ENCODE measurements around the gene FBN2.

The FBN2 gene

GRCh38 chr5:128395073-128395472 is 143.0 kb downstream of the FBN2 start:
- no peak for DNase-seq
- no peak overlapping the region for H3K4me3 Mint-ChIP-seq
- H3K36me3 Mint-ChIP-seq (ENCODE audit: low read depth), result peaks cover 86% of the 10 kb centered on the region
- no peak for TF ChIP-seq CTCF (IDR thresholded peaks at IDR 0.05)
- peak overlapping the region; percentile 29 for H3K27ac Mint-ChIP-seq
- H3K4me1 Mint-ChIP-seq, result no peaks in the 10 kb centered on the region
- no peaks in the 10 kb centered on the region for H3K27me3 Mint-ChIP-seq (ENCODE audit: low read depth, poor library complexity)
- H3K9me3 Mint-ChIP-seq, result no peaks in the 10 kb centered on the region

- H3K36me3 Mint-ChIP-seq (ENCODE audit: low read depth), result peaks cover 51% of the 10 kb centered on the region
- H3K27ac Mint-ChIP-seq, result peak overlapping the region; percentile 7
- DNase-seq, result no peak
- H3K9me3 Mint-ChIP-seq, result peaks cover 24% of the 10 kb centered on the region
- peaks cover 37% of the 10 kb centered on the region for H3K4me1 Mint-ChIP-seq
- H3K27me3 Mint-ChIP-seq (ENCODE audit: low read depth, poor library complexity), result no peaks in the 10 kb centered on the region
- no peak for TF ChIP-seq CTCF (IDR thresholded peaks at IDR 0.05)
- H3K4me3 Mint-ChIP-seq, result no peak overlapping the region
Observed at GRCh38 chr5:128384068-128384467, 154.0 kb downstream of the FBN2 start.

GRCh38 chr5:128380337-128380736 is 157.7 kb downstream of the FBN2 start:
- H3K27me3 Mint-ChIP-seq (ENCODE audit: low read depth, poor library complexity), result no peaks in the 10 kb centered on the region
- H3K36me3 Mint-ChIP-seq (ENCODE audit: low read depth), result peaks cover 41% of the 10 kb centered on the region
- peak overlapping the region; percentile 52 for H3K4me3 Mint-ChIP-seq
- no peak for TF ChIP-seq CTCF (IDR thresholded peaks at IDR 0.05)
- peak overlapping the region; percentile 99 for H3K27ac Mint-ChIP-seq
- DNase-seq, result peak; percentile 11
- H3K4me1 Mint-ChIP-seq, result peaks cover 53% of the 10 kb centered on the region
- H3K9me3 Mint-ChIP-seq, result no peaks in the 10 kb centered on the region

GRCh38 chr5:128378632-128379031 is 159.4 kb downstream of the FBN2 start:
- Mint-ChIP-seq H3K27ac (peak overlapping the region; percentile 55), H3K4me3 (no peak overlapping the region), H3K9me3 (no peaks in the 10 kb centered on the region), H3K4me1 (peaks cover 53% of the 10 kb centered on the region), H3K27me3 (ENCODE audit: low read depth, poor library complexity) (no peaks in the 10 kb centered on the region), H3K36me3 (ENCODE audit: low read depth) (peaks cover 38% of the 10 kb centered on the region)
- TF ChIP-seq CTCF (IDR thresholded peaks at IDR 0.05), result no peak
- DNase-seq, result no peak

GRCh38 chr5:128378196-128378595 is 159.8 kb downstream of the FBN2 start:
- no peak for DNase-seq
- no peak for TF ChIP-seq CTCF (IDR thresholded peaks at IDR 0.05)
- H3K4me3 Mint-ChIP-seq, result peak overlapping the region; percentile 3
- H3K9me3 Mint-ChIP-seq, result no peaks in the 10 kb centered on the region
- peak overlapping the region; percentile 55 for H3K27ac Mint-ChIP-seq
- H3K4me1 Mint-ChIP-seq, result peaks cover 53% of the 10 kb centered on the region
- H3K27me3 Mint-ChIP-seq (ENCODE audit: low read depth, poor library complexity), result no peaks in the 10 kb centered on the region
- peaks cover 42% of the 10 kb centered on the region for H3K36me3 Mint-ChIP-seq (ENCODE audit: low read depth)

GRCh38 chr5:128376577-128376976 is 161.5 kb downstream of the FBN2 start:
- no peaks in the 10 kb centered on the region for H3K27me3 Mint-ChIP-seq (ENCODE audit: low read depth, poor library complexity)
- no peak for TF ChIP-seq CTCF (IDR thresholded peaks at IDR 0.05)
- peaks cover 39% of the 10 kb centered on the region for H3K4me1 Mint-ChIP-seq
- peaks cover 56% of the 10 kb centered on the region for H3K36me3 Mint-ChIP-seq (ENCODE audit: low read depth)
- no peak overlapping the region for H3K27ac Mint-ChIP-seq
- H3K4me3 Mint-ChIP-seq, result no peak overlapping the region
- no peak for DNase-seq
- no peaks in the 10 kb centered on the region for H3K9me3 Mint-ChIP-seq

All from nephron progenitor cell (in vitro differentiated cells).